Activated CD4-positive, alpha-beta T cell treated with anti-CD3 and anti-CD28 coated beads, Interleukin-10, Interleukin-2, amounts not matched to agents 100 ng/mL and 50 ng/mL, durations not matched to agents 16 hours and 8 hours (primary cell): Measurements from ENCODE around the gene PM20D1.

Source experiments
- DNase-seq: peaks from one replicate; pipeline ENCODE4 v3.0.0-alpha.2; 2020

The PM20D1 gene

DNA sequence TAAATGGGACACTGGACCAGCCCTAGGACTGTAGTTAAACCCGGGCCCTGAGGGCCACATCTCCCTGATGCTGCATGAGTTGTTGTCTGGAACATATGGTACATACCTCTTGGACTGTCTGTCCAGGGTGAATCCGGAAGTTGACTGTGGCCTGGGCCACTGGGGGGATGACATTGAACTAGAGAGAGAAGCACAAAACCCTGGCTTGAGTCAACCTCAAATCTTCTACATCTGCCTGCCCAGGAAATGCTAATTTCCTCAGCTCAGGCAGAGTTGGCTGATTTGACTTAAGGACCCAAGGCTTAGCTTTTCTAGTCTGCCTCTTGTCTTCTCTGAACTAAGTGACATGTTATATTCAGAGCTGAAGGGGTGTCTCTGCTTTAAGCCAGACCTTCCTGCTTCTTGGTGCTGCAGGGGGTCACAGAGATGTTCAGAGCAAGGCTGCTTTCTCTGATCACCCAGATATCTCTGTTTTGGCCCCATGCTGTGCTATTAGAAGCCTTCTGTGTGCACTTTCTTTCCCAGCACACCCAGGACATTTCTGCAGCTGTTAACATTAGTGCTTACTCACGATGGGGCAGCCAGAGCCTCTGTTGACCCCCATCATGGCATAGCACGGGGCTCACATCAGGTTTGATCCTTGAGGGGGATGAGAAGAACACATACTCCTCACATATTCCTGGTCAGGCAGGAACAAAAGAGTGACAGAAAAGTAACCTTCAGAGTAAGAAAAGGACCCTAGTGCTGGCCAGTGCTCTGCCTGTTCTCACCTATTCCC lies 9.6 kb downstream of the PM20D1 start:
- peak; percentile 5 for DNase-seq

DNA sequence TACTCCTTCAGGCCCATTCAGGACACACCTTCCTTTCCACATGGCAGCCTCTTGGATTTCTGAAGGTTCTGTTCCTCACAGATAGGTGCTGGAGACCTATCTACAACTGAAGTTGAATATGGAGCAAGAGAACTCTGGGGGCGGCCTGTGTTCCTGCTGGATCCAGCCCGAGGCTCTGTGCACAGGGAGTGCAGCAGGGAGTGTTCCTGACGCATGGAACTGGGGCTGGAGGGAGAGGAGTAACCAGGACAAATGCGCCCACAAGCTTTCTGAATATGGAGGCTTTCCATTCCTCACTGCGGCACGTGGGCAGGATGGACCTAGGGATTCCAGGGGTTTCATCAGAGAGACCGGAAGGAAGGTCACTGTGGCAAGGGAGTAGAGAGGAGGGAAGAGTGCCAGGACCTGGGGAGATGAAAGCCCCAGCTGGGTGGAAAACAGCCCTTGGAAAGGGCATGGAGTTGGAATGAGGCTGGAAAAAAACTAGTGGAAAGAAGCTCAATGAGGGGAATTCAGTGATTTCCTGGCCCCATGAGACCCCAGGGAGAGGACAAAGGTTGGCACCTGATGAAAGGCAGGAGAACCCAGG lies 12.5 kb downstream of the PM20D1 start:
- DNase-seq: no peak

DNA sequence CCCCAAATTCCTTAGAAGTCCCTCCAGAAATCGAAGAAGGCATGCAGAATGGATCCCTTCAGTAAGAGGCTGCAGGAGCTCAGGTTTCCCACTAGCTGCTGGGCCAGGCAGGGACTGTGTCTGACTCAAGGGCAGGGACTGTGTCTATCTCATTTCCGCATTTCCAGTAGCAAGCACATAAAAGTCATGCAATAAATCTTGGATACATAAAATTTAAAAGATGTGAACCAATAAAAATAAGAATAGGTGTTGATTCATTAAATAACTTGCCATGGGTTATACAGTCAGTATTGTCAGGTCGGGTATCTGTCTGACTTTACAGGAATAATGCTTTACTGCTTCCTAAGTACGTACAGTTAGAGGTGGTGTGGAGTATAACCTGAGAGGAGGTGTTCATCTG lies 15.2 kb downstream of the PM20D1 start:
- DNase-seq: no peak

DNA sequence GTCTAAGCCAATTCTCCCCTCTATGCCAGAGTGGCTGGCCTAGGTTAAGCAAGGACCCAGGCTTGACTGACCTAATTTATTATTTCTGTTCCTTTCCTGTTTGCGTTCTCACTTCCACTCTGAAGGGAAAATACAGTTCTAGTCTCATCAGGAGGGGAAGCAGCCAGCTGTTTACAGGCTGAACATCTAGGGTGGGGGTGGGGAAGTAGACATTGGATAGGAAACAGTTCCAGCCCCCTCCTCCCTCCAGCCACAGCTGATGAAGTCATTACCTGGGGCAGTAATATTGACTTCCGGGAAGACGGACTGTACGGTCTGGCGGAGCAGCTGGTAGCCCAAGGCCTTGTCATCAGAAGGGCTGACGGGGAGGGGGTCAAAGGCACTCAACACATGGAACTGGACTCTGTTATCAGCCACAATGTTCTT lies 17.6 kb downstream of the PM20D1 start:
- no peak for DNase-seq

DNA sequence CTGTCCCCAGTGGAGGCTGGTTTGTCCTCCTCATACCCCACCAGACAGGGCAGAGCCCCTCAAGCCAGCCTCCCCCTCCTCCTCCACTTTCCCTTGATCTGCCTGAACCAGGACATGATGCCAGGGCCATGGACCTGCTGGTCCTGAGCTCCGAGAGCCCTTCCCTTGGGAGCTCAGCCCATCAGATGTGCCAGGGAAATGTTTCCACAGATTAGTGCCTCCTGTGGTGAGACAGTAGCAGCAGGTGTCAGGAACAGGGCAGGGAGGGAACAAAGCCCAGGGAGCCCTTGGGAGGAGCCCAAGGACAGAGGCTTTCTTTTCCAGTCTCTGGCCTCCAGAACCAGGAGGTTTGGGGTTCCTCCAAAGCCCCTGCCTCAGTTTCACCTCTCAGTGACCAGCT lies 22.3 kb downstream of the PM20D1 start:
- no peak for DNase-seq

DNA sequence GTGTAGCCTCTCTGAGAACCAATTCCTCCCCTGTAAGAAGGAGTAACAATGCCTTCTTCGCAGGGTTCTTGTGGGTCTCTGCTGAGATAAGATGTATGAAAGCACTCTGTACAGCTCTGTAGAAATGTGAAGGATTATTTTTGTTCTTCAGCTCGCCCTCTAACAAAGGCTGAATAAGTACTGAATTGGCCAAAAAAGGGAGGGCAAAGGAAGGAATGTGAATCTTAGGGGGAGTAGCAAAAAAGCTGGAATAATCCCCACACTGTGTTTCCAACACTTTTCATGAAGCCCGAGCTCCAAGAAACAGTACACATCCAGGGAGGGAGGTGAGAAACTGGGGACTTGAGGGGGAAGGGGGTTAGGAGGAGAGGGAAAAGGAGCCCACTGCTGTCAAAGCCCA lies 22.9 kb downstream of the PM20D1 start:
- DNase-seq: no peak

DNA sequence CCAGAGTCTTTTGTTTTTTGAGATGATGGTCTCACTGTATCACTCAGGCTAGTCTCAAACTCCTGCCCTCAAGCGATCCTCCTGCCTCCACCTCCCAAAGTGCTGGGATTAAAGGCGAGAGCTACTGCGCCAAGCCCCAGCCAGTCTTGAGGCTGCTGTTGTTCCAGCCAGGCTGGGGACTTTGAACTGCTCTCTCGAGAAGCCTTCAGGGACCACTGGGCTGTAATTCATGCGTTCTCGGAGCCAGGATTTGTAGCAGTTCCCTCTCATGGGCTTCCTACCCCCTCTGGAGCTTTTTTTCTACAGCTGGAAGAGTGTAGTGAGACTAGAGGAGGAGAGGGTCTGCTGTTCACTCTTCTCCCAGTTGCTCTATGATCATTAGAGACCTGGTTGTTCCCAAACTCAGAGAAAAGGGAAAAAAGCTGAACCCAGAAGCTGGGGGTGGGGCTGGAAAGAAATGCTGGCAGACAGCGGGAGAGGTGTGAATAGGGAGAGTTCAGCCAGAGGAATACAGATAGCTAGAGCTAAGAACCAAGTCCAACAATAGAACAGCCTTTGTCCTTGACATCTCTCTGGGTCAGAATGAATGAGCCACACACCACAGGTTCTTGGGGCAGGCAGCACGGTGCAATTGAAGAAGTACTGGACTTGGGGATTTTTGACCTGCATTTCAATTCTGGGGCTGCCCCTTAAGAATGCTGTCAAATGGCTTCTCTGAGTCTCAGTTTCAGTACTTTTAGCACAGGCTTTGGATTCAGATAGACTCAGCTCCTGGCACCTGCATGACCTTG lies 23.7 kb downstream of the PM20D1 start:
- no peak for DNase-seq

DNA sequence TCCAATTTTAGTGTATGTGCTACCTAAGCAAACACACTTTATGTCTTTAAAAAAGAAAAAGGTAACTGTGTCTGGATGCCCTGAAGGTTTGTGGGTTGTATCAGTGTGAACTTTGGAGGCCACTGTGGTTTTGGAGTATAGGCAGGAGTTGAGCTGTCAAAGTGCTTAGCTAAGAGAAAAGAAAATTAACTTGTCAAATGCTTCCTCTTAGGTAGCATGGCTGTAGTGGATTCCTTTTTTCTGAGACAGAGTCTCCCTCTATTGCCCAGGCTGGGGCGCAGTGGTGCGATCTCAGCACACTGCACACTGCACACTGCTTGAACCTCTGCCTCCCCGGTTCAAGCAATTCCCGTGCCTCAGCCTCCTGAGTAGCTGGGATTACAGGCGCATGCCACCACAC lies 25.8 kb downstream of the PM20D1 start:
- DNase-seq: peak; percentile 61

DNA sequence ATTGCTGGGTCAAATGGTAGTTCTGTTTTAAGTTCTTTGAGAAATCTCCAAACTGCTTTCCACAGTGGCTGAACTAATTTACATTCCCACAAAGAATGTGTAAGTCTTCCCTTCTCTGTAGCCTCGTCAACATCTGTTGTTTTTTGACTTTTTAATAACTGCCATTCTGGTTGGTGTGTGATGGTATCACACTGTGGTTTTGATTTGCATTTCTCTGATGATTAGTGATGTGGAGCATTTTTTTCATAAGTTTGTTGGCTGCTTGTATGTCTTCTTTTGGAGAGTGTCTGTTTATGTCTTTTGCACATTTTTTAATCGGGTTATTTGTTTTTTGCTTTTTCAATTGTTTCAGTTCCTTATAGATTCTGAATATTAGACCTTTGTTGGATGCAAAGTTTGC lies 26.7 kb downstream of the PM20D1 start:
- DNase-seq: peak; percentile 62

DNA sequence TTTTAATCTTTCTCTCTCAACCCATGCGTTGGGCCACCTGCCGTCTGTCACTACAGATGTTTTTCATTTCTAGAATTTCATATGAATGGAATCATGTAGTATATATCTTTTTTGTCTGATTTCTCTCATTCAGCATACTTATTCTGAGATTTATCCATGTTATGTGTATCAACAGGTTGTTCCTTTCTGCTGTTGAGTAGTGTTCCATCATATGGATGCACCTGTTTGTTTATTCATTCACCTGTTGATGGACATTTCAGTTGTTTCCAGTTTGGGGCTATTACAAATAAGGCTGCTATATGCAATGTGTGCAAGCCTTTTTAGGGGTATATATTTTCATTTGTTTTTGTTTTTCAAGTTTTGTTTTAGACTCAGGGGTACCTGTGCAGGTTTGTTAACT lies 27.5 kb downstream of the PM20D1 start:
- no peak for DNase-seq

DNA sequence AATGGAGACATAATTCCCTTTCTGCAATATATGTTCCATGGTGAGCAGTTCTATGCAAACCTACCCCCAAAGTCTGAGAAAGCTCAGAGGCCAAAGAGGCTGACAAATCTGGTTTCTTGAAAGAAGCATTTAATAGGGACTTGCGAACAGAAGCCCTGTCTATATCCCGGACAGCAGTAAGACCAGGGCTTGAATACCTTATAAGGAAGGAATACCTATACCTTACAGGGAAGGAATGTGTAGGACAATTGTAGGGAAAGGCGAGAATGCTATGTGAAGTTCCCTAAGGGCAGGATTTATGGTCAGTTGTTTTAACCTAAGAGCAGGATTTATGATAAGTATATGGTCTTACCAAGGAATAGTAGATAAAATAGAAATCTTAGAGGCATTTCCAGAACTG lies 31.9 kb downstream of the PM20D1 start:
- no peak for DNase-seq

DNA sequence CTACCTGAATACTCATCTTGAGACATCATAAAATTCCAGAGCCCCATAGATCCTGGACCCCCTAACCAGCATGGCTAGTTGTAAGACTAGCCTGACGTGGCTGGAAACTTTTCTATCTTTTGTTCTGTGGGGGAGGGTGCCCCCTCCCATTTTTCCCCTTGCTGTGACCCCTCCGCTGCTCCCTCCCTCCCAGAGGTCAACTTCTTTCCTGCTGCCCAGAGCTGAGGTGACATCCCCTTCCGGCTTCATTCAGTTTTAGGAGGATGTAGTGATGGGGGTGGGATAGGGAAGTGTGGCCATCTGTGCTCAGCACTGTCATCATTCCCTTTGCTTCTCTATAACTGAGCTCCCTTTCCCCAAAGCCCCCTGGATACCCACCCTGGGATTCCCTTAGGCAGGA lies 32.6 kb downstream of the PM20D1 start:
- no peak for DNase-seq

DNA sequence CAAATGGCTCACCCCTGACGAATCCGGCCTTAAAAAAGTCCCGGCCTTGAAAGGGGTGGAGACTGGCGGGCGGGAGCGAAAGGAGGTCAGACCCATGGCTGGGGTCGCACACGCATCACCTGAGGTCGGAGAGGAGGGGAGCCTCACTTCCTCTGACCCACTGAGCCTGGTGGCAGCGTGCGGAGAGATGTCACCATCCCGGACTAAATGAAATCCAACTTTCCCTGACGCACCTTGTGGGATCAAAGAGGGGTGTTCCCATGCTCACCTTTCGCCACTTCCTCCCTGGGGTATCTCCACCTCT lies 36.2 kb downstream of the PM20D1 start:
- DNase-seq: peak; percentile 31

DNA sequence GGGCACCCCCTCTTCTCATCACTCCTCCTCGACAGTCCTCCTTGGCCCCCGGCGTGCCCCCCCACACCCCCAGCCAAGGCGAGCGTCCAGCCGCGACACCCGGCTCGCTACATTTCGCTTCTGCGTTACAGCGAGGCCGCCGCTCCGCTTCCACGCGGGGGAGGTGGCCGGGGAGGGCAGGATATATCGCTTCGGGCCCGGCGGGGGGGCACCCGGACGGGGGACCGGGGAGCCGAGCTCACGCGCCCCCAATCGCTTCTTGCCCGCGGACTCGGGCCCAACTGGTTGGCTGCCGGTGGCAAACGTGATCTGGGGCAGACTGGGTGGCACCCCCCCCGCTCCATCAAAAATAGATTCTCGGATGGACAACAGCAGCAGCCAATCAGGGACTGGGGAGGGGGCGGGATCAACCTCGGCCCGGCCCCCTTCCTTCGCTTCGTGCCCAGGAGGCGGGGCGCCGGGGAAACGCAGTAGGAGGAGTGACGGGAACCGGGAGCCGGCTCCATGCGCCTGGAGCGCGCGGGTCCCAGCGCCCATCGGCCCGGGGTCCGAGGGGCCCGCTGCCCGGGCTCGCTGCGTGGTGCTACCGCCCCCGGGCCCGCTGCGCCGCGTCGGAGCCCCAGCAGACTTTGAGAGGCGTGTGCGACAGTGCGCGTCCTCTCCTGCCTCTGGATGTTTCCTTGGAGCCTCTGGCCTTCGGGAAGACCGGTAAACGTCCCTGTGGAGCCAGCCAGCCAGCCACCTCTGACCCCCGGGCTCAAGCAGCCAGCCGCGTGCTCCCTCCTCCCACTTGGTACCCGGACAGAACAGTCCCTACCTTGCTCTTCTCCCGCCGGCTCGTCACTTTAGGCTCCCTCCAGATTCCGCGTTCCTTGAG lies 36.8 kb downstream of the PM20D1 start, which contains the start of gene SLC41A1:
SLC41A1 (minus strand) TSS at position 321 of the 877 bp plus-strand sequence. CDS start 2,757 bp downstream, outside the sequence.
- peak; percentile 95 for DNase-seq

DNA sequence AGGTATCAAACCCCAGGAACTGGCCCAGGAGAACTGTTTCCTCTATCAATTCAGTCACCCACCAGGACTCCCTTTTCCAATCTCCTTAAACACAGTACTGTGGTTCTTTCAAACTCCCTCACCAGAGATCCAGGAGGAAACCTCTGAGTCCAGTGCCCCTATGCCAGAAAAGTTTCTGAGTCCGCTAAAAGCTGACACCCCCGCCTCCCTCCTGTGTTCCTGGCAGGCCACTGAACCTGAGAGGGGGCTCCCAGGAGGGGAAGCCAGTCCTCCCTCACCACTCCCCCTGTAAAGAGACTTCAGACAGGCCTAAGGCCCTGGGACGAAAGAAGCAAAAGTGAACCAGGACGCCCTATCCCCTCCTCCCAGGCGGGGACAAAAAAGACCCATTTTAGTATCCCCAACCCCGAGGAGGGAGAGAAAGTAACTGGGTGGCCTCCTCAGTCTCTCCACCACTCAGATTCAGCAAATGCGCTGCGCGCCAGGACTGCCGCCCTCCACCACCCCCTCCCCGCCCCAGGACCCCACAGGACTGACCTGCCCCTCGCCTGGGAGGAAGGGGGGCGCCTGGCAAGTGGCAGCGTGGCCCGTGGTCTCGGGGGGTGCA lies 37.6 kb downstream of the PM20D1 start:
- DNase-seq: peak; percentile 15

DNA sequence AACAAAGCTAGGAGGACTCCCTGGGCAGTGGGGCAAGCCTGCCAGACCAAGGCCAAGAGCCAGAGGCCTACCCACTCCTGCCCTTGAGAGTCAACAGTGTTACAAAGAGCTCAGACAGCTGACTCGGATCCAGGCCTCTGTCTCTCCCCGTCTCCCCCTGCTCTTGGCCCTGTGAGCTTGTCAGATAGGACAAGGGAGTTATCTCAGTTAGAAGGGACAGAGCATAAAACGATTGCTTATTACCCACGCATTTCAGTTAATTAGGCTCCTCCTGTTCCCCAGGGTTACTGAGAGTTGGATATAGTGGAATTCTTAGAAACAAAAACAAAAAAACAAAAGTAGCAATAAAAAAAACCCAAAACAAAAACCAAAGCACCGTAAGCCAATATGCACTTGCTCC lies 38.3 kb downstream of the PM20D1 start:
- DNase-seq: no peak

DNA sequence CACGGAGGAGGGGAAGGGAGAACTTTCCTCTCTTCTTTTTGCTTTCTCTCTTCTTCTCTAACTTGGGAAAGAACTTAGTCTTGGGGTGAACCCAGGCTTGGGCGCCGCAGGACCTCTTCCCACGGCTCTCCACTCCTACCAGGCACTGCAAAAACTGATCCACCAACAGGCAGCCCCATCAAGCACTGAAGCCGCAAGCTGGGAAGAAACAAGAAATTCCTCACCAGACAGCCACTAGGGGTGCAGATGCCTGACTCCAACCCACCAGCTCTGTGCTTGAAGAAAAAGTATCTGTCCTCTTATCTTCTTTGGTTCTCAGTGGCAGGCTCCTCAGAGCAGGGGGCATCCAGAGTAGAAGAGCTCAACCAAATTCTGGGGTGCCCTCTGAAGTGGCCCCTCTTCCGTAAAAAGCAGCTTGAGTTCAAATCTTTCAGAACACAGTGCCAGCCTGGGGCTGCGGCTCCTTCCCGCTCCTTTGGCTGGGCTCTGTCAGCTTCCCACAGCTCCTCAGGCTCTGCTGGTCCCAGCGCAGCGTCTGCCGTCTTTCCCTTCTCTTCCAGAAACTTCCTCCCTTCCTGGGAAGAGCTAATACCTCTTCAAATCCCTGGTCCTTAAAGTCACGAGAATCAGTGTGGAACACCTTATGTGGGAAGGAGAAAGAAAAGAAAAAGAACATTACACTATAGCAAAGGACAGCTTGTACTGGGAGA lies 39.3 kb downstream of the PM20D1 start:
- DNase-seq: no peak

DNA sequence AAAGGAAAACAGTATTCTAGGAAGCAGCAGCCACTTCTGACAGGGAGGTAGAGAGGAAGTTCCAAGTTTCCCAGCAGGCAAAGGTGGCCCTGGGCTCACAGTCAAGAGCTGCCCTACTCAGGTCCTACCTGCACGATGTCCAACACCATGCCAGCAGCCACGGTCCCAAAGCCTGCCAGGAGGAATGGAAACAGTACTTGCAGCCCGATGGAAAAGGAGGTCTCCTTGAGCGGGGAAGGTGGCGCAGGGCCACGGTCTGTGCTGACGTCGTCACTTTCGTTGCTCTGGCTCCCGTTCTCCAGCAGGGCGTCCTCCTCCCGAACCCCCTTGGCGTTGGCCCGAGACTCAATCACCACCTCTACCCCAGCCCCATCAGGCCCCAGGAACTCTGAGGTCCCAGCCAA lies 40.0 kb downstream of the PM20D1 start:
- no peak for DNase-seq

DNA sequence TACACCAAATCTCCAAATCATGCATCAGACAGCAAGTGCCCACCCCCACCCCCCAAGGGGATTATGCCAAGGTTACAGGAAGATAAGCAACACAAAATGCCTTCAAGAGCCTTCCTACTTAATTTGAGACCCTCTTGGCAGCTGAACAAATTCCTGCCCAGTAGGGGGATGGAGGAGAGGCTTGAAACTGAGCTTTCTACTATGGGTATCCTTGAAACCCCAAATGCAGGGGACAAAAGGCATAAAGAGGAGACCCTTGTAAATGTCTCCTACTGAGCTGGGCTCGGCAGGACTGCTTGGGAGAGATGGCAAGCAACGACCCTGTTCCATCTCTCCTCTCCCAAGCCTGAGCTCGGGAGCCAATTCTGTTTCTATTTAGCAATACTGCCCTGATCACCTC lies 40.5 kb downstream of the PM20D1 start:
- DNase-seq: no peak

DNA sequence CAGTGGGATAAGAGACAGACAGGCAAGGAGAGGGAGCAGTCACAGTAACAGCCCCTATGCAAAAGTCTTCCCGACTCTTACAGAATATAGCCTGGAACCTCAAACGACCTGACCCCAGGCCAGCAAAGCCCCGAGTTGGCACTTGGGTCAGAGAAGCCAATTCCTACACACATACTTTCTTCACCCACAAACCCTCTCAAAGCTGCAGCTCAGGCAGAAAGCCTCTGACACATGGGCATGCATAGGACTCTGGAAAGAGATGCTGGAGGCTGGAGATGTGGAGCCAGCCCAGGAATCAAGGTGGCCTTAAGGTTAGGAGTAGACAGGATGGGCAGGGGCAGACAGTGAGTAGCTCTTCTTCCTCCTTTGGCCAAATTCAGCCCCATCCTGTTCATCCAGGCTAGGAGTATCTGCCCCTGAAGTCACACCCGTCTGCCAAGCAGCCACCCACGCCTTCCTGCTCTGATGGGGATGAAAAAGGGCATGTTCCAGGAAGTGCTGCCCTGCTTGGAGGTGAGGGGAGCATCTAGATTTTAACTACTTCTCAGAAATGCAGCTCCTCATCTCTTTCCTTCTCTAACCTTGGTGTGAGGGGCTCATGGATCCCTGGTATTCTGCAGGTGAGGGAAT lies 44.7 kb downstream of the PM20D1 start:
- DNase-seq: peak; percentile 63

DNA sequence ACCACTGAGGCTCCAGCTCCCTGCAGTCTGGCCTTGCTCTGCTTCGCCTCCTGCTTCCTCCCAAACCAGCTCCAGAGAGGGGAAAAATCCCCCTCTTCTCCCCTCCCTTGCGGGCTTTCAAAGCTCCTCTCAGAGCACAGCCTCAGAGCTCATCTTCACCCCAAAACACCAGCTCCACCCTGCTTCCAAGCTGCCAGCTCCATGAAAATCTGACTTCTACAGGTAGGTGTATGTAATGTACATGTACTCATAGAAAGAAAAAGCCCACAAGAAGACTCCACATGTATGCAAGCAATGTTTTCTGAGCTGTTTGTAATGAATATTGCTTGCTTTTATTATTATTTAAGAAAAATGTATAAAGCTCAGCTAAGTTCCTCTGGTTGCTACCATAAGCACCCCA lies 45.3 kb downstream of the PM20D1 start:
- DNase-seq: no peak
